Stimulated activated CD4-positive, alpha-beta T cell treated with anti-CD3 and anti-CD28 coated beads, Interleukin-15, amount 100 ng/mL, for 48 hours (primary cell): Measurements from ENCODE around the gene PTS.

Experiments
- DNase-seq, 2 donors: peaks; one replicate each; pipeline ENCODE4 v3.0.0-alpha.2; 2020; ENCODE audit warnings: low read depth in 2 of 2

Gene PTS

GRCh38 chr11:112221274-112221835 lies 4.9 kb upstream of the PTS start:
- DNase-seq: no peak

GRCh38 chr11:112222303-112222702 lies 3.9 kb upstream of the PTS start:
- DNase-seq: no peak

- no peak for DNase-seq
Observed at GRCh38 chr11:112223121-112223520, 3.1 kb upstream of the PTS start.

- DNase-seq: no peak
Observed at GRCh38 chr11:112223754-112224532, 2.3 kb upstream of the PTS start.

- DNase-seq: no peak
Observed at GRCh38 chr11:112225753-112226061, 521 bp upstream of the PTS start.

GRCh38 chr11:112226831-112227401 lies 688 bp downstream of the PTS start:
- DNase-seq: no peak

- no peak for DNase-seq
Observed at GRCh38 chr11:112227471-112227870, 1.2 kb downstream of the PTS start.

GRCh38 chr11:112228706-112229105 lies 2.5 kb downstream of the PTS start:
- DNase-seq: no peak

- DNase-seq: no peak
Observed at GRCh38 chr11:112229159-112229558, 2.9 kb downstream of the PTS start.

- no peak for DNase-seq
Observed at GRCh38 chr11:112229746-112230433, 3.7 kb downstream of the PTS start.

GRCh38 chr11:112231952-112232351 lies 5.7 kb downstream of the PTS start:
- no peak for DNase-seq

GRCh38 chr11:112235750-112236390 lies 9.6 kb downstream of the PTS start:
- no peak for DNase-seq

GRCh38 chr11:112237451-112237850 lies 11.2 kb downstream of the PTS start:
- DNase-seq: no peak

- DNase-seq: no peak
Observed at GRCh38 chr11:112238041-112238440, 11.8 kb downstream of the PTS start.

GRCh38 chr11:112241486-112241885 lies 15.3 kb downstream of the PTS start:
- DNase-seq: no peak

GRCh38 chr11:112247201-112247600 lies 21.0 kb downstream of the PTS start:
- no peak for DNase-seq

GRCh38 chr11:112248201-112248600 lies 22.0 kb downstream of the PTS start:
- no peak for DNase-seq

- DNase-seq: no peak
Observed at GRCh38 chr11:112249871-112250610, 23.8 kb downstream of the PTS start.

- no peak for DNase-seq
Observed at GRCh38 chr11:112253605-112254242, 27.5 kb downstream of the PTS start.

GRCh38 chr11:112255067-112255720 lies 29.0 kb downstream of the PTS start:
- no peak for DNase-seq

- DNase-seq: no peak
Observed at GRCh38 chr11:112260490-112260889, 34.3 kb downstream of the PTS start, which contains the start of gene PLET1. Gene PLET1 (minus strand): TSS chr11:112260860. CDS start chr11:112260589, 271 bp downstream.
